ENCODE data around the gene DDX20.
"Not testable (repeated sequence)": the region's sequence is repeated elsewhere in the genome, so short reads cannot be mapped to it uniquely, and the experiment has no call there.

DDX20 gene

DNA sequence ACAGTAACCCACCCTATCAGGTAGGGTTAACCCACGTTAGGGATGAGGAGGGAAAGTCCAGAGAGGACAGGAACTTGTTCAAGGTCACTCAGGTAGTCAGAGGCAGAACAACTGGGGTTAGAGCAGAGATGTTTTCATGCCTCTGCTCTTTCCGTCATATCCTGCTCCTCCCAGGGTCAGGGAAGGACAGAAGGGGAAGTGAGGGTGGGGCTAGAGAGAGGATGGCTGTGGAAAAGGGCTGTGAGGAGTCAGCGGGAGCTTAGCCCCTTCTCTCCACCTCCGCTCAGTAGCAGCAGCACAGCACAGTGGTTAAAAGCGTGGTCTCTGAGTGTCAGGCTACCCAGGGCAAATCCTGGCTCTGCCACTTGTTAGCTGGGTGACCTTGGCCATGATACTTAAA lies 36.5 kb downstream of the DDX20 start:
- CTCF ChIA-PET: interaction anchor here (0.7 to 1.2 kb wide), 2 partner anchors 11 to 310 kb away, joined by 3 read pairs; no protein-coding TSS in a partner anchor

DNA sequence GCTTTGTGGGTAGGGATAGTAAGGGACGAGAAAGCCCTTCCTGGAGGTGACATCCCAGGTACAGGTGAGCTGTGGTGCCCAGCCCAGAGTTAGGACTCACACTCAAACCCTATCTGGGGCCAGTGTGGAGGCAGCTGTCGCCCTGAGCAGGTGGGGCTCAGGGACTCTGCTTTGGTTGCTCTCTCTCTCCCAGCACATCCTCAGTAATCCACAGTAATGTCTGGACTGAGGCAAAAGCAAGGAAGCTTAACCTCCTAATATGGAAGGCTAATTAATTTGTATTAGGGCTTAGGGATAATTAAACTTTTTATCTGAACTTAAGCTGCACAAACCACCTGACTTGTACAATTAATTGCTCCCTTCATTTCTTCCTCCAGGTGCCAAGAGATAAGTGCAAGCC lies 38.2 kb downstream of the DDX20 start:
- POLR2A ChIA-PET: no interaction called here

More for the DNA sequence above, 36.5 kb downstream of the DDX20 start:
- POLR2A ChIA-PET: no interaction called here
- TF ChIP-seq, protein P1, sequence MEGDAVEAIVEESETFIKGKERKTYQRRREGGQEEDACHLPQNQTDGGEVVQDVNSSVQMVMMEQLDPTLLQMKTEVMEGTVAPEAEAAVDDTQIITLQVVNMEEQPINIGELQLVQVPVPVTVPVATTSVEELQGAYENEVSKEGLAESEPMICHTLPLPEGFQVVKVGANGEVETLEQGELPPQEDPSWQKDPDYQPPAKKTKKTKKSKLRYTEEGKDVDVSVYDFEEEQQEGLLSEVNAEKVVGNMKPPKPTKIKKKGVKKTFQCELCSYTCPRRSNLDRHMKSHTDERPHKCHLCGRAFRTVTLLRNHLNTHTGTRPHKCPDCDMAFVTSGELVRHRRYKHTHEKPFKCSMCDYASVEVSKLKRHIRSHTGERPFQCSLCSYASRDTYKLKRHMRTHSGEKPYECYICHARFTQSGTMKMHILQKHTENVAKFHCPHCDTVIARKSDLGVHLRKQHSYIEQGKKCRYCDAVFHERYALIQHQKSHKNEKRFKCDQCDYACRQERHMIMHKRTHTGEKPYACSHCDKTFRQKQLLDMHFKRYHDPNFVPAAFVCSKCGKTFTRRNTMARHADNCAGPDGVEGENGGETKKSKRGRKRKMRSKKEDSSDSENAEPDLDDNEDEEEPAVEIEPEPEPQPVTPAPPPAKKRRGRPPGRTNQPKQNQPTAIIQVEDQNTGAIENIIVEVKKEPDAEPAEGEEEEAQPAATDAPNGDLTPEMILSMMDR (IDR thresholded peaks at IDR 0.05; ENCODE audit: control extremely low read depth, extremely low read depth, low read depth, missing control alignments): no peak
- no peak for DNase-seq (ENCODE audit: extremely low spot score)

DNA sequence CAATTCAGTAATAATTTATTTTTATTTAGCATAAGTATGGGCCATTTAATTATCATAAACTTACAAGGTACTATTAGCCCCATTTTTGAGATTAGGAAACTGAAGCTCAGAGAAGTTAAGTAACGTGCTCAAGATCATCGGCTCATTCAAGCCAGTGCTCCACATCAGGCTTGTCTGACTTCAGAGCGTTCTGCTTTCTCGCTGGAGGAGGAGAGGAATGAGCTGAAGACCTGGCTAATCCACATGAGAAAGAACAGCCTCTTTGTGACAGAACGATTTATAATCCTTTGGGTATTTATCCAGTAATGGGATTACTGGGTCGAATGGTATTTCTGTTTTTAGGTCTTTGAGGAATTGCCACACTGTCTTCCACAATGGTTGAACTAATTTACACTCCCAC lies 39.7 kb downstream of the DDX20 start:
- no peak for DNase-seq (ENCODE audit: extremely low spot score)

More for the DNA sequence above, 38.2 kb downstream of the DDX20 start:
- no peak for DNase-seq (ENCODE audit: extremely low spot score)
- TF ChIP-seq, protein P1 (IDR thresholded peaks at IDR 0.05; ENCODE audit: control extremely low read depth, extremely low read depth, low read depth, missing control alignments): no peak
- CTCF ChIA-PET: interaction anchor here (1.0 to 1.5 kb wide), 2 partner anchors 11 to 25 kb away, joined by 3 to 4 read pairs; no protein-coding TSS in a partner anchor

DNA sequence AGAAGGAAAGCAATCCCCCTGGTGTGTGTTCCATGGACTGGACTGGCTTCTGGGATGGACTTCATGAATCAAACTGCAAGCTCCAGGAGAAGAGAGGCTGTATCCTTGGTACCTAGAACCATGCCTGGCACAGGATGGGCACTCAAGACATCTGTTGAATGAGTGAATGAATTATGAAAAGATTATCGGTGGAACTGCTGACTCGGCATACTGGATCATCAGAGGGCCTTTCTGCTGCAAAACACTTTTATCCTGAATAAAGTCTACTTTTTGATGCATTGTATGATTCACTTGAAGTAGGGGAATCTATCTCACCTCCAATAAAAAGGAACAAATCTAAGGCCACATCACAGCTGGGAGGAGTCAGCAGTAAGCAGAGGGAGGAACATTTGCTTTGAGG lies 42.9 kb downstream of the DDX20 start:
- ChIA-PET CTCF (no interaction called here), POLR2A (no interaction called here)
- TF ChIP-seq, protein P1 (IDR thresholded peaks at IDR 0.05; ENCODE audit: control extremely low read depth, extremely low read depth, low read depth, missing control alignments): no peak
- DNase-seq (ENCODE audit: extremely low spot score): no peak

More for the DNA sequence above, 39.7 kb downstream of the DDX20 start:
- CTCF ChIA-PET: no interaction called here
- POLR2A ChIA-PET: no interaction called here
- TF ChIP-seq, protein P1 (IDR thresholded peaks at IDR 0.05; ENCODE audit: control extremely low read depth, extremely low read depth, low read depth, missing control alignments): no peak

DNA sequence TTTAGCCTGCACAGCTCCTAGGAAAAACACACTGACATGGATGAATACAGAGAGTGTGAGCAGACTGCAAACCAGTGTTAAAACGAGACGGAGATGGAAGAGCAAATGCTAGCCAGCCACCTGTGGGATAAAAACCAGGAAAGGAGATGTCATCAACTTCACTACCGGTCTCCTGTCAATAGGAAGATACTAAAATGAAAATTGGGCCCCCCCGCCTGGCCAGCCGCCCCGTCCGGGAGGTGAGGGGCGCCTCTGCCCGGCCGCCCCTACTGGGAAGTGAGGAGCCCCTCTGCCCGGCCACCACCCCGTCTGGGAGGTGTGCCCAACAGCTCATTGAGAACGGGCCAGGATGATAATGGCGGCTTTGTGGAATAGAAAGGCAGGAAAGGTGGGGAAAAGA lies 44.0 kb downstream of the DDX20 start:
- CTCF ChIA-PET; DNase-seq (ENCODE audit: extremely low spot score); POLR2A ChIA-PET: not testable (repeated sequence)

DNA sequence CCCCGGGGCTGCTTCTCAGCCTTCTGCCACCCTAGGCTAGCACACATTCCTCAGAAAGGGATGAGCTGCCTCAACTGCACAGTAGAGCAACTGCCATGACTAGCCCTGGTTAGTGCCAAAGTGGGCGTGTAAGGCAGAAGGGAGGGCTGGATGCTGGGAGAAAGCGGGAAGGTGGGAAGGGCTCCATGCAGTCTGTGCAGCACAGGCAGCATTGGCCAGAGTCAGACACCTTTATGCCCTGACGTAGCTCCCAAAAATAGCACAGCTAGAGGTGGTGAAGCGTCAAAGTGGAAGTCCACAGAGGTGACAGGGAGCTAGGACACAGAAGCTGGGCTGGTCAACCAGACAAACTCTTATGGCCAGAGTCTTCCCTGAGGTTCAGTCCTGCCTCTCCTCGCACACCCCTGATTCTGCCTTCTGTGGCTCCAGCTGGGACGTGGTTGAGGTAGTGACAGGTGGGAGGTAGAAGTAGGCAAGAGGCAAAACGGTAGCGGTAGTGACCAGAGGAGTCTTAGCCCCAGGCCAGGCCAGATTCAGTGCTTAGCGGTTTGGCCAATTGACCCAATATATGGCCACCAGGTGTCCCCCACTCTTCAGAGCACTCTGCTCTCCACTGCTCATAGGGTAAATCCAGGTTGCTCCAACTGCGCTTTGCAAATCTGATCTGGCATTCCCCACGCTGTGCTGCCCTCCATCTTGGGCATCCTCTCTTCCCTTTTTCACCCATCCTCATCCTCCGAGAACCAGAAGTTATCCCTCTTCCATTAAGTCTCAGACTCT lies 45.6 kb downstream of the DDX20 start:
- ChIA-PET POLR2A (no interaction called here), CTCF (no interaction called here)
- DNase-seq (ENCODE audit: extremely low spot score): no peak
- TF ChIP-seq, protein P1 (IDR thresholded peaks at IDR 0.05; ENCODE audit: control extremely low read depth, extremely low read depth, low read depth, missing control alignments): no peak

DNA sequence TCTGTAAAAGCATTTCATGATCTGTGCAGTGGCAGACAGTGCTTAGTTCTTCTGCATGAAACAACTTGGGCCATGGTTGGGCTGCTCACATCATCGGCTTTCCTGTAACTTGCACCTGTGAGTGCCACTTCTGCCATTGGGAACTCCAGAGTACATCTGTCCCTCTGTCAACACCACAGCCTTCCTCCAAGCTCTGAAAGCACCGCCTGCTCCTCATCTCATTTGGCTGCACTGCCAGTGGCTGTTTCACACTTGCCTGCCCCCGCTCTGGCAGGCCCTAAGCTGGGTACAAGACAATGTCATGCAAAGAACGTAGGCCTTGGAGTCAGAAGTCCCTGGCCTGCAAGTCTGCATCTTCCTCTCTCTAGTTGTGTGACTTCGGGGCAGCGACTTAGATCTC lies 46.4 kb downstream of the DDX20 start:
- ChIA-PET POLR2A (no interaction called here), CTCF (no interaction called here)
- no peak for DNase-seq (ENCODE audit: extremely low spot score)
- TF ChIP-seq, protein P1 (IDR thresholded peaks at IDR 0.05; ENCODE audit: control extremely low read depth, extremely low read depth, low read depth, missing control alignments): no peak
